ENCODE data around the gene UROC1.

UROC1 gene

DNA sequence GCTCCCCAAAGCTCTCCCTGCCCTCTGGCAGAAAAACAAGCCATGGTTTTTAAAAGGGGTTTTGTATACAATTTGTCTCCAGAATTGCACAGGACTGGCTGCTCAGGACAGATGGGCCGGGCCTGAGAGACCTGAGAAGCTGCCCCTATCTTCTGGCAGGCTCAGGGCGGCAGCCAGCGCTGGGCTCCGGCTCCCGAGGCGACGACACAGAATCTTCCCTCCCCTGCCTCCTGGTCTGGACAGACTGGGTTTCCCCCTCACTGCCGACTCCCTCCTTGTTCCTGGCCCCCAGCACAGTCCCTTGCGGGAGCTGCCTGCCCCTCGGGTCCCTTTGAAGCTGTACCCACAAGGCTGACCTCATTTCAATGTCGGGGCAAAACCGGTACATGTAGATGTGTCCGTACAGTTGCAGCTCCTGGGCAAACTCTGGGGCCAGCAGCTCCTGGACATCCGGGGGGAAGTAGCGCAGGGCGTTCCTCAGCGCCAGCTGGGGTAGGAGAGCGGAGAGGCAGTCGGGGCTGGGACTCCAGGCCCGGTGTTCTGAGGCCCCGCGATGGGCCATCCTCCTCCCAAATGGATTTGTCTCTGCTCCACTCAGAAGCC is 7.2 kb downstream of the UROC1 start:
- Histone ChIP-seq H3K9ac (ENCODE audit: low read length) (no peak overlapping the region), H3K4me2 (ENCODE audit: low read depth, low read length) (no peak overlapping the region), H3K9me3 (replicated peaks; ENCODE audit: insufficient read depth, low read length) (no peaks in the 10 kb centered on the region), H3F3A (ENCODE audit: insufficient read depth, low read length) (no peaks in the 10 kb centered on the region), H3K9me2 (replicated peaks; ENCODE audit: insufficient read depth, low read length) (no peaks in the 10 kb centered on the region), H2AFZ (ENCODE audit: low read length) (no peak overlapping the region), H4K20me1 (ENCODE audit: insufficient read depth, low read length) (no peaks in the 10 kb centered on the region), H3K36me3 (replicated peaks; ENCODE audit: insufficient read depth, low read length) (no peaks in the 10 kb centered on the region), H3K4me3 (ENCODE audit: low read length) (no peak overlapping the region), H3K27ac (ENCODE audit: low read length) (no peak overlapping the region), H3K27me3 (replicated peaks; ENCODE audit: insufficient read depth, low read length) (no peaks in the 10 kb centered on the region; the same call in 1 of the 2 replicates), H3K4me1 (ENCODE audit: low read length) (no peaks in the 10 kb centered on the region), H3K79me2 (ENCODE audit: low read length) (no peaks in the 10 kb centered on the region)
- TF ChIP-seq, protein P1, sequence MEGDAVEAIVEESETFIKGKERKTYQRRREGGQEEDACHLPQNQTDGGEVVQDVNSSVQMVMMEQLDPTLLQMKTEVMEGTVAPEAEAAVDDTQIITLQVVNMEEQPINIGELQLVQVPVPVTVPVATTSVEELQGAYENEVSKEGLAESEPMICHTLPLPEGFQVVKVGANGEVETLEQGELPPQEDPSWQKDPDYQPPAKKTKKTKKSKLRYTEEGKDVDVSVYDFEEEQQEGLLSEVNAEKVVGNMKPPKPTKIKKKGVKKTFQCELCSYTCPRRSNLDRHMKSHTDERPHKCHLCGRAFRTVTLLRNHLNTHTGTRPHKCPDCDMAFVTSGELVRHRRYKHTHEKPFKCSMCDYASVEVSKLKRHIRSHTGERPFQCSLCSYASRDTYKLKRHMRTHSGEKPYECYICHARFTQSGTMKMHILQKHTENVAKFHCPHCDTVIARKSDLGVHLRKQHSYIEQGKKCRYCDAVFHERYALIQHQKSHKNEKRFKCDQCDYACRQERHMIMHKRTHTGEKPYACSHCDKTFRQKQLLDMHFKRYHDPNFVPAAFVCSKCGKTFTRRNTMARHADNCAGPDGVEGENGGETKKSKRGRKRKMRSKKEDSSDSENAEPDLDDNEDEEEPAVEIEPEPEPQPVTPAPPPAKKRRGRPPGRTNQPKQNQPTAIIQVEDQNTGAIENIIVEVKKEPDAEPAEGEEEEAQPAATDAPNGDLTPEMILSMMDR (IDR thresholded peaks at IDR 0.05; ENCODE audit: low read length) = no peak
- TF ChIP-seq EZH2phosphoT487 (IDR thresholded peaks at IDR 0.05; ENCODE audit: low read length) (no peak), EZH2 (optimal IDR thresholded peaks at IDR 0.05; ENCODE audit: low read depth, low read length) (no peak)
- DNase-seq = no peak

DNA sequence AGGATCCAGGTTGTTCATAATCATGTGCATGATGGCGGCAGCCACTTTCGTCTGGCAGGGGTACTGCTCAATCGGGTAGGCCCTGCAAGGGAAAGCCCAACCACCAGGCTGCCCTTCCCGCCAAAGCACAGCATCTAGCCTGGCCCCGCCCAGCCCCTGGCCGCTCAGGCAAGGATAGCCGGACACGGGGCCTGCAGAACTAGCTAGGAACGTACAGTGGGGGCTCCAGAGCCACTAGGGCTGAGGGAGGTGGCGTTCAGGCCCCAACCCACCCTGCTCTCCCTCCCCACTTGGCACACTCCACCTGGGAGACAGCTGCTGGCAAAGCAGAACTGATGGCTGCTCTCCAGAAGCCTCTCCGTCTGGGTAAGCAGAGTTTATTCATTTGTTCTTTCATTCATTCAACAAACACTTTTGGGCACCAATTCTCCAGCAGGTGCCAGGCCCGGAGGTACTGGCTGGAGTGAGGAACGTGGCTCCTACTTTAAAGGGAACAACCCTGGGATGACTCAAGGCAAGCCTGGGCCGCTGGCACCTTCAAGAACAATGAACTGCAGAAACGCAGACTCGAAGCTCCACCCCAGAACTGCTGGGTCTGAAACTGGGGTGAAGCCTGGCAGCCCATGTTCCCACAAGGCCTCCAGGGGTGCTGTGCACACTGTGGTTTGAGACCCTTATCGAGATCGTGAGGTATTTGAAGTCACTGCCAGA is 7.8 kb downstream of the UROC1 start:
- no peak for DNase-seq
- Histone ChIP-seq H3K27ac (ENCODE audit: low read length) (no peak overlapping the region), H3K9me3 (replicated peaks; ENCODE audit: insufficient read depth, low read length) (no peaks in the 10 kb centered on the region)

DNA sequence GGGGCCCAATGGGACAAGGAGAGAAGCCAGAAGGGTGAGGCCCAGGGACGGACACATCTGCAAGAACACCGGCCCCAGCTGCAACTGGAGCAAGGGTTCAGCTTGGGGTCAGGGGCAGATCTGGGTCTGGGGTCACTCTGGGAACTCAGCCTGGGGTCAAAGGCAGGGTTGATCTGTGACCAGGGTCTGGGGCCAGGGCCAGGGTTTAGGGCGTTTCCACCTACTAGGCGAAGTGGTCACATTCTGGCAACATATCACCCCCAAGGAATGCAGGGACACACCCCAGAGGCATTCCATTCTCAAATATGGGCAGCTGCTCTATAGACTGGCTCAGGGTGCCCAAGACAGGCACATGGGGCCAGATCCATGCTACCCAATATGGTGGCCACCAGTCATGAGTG is 9.0 kb downstream of the UROC1 start:
- H2AFZ ChIP-seq (ENCODE audit: low read length) = no peak overlapping the region
- H3K27ac ChIP-seq (ENCODE audit: low read length) = no peak overlapping the region
- no peak overlapping the region for H3K9ac ChIP-seq (ENCODE audit: low read length)
- TF ChIP-seq, protein P1 (IDR thresholded peaks at IDR 0.05; ENCODE audit: low read length) = no peak
- TF ChIP-seq EZH2 (optimal IDR thresholded peaks at IDR 0.05; ENCODE audit: low read depth, low read length) = no peak
- TF ChIP-seq EZH2phosphoT487 (IDR thresholded peaks at IDR 0.05; ENCODE audit: low read length) = no peak
- no peaks in the 10 kb centered on the region for H3K36me3 ChIP-seq (replicated peaks; ENCODE audit: insufficient read depth, low read length)
- H3F3A ChIP-seq (ENCODE audit: insufficient read depth, low read length) = no peaks in the 10 kb centered on the region
- no peak for DNase-seq
- H3K4me3 ChIP-seq (ENCODE audit: low read length) = no peak overlapping the region
- no peaks in the 10 kb centered on the region for H3K9me2 ChIP-seq (replicated peaks; ENCODE audit: insufficient read depth, low read length)
- no peaks in the 10 kb centered on the region for H3K9me3 ChIP-seq (replicated peaks; ENCODE audit: insufficient read depth, low read length)
- no peaks in the 10 kb centered on the region for H3K4me1 ChIP-seq (ENCODE audit: low read length)
- no peaks in the 10 kb centered on the region; the same call in 1 of the 2 replicates for H3K27me3 ChIP-seq (replicated peaks; ENCODE audit: insufficient read depth, low read length)
- no peaks in the 10 kb centered on the region for H4K20me1 ChIP-seq (ENCODE audit: insufficient read depth, low read length)
- no peaks in the 10 kb centered on the region for H3K79me2 ChIP-seq (ENCODE audit: low read length)
- H3K4me2 ChIP-seq (ENCODE audit: low read depth, low read length) = no peak overlapping the region

More for the DNA sequence above, 7.8 kb downstream of the UROC1 start:
- no peak overlapping the region for H2AFZ ChIP-seq (ENCODE audit: low read length)
- no peak overlapping the region for H3K4me2 ChIP-seq (ENCODE audit: low read depth, low read length)
- H3F3A ChIP-seq (ENCODE audit: insufficient read depth, low read length) = no peaks in the 10 kb centered on the region
- H3K36me3 ChIP-seq (replicated peaks; ENCODE audit: insufficient read depth, low read length) = no peaks in the 10 kb centered on the region
- H3K4me1 ChIP-seq (ENCODE audit: low read length) = no peaks in the 10 kb centered on the region
- no peaks in the 10 kb centered on the region; the same call in 1 of the 2 replicates for H3K27me3 ChIP-seq (replicated peaks; ENCODE audit: insufficient read depth, low read length)
- H3K79me2 ChIP-seq (ENCODE audit: low read length) = no peaks in the 10 kb centered on the region
- no peak for TF ChIP-seq EZH2phosphoT487 (IDR thresholded peaks at IDR 0.05; ENCODE audit: low read length)
- TF ChIP-seq EZH2 (optimal IDR thresholded peaks at IDR 0.05; ENCODE audit: low read depth, low read length) = no peak
- TF ChIP-seq, protein P1 (IDR thresholded peaks at IDR 0.05; ENCODE audit: low read length) = no peak
- H3K9ac ChIP-seq (ENCODE audit: low read length) = no peak overlapping the region
- H4K20me1 ChIP-seq (ENCODE audit: insufficient read depth, low read length) = no peaks in the 10 kb centered on the region
- H3K9me2 ChIP-seq (replicated peaks; ENCODE audit: insufficient read depth, low read length) = no peaks in the 10 kb centered on the region
- no peak overlapping the region for H3K4me3 ChIP-seq (ENCODE audit: low read length)
